ENCODE measurements around the gene OSBPL7. TPM values are rescaled to one million over a fixed set of nuclear protein-coding genes. Genes with fewer than 3 reads are reported as not detected.

The OSBPL7 gene
- total RNA-seq, 6 experiments from 2014 or later: 0.62 to 2.2 (median 1.4) TPM

DNA sequence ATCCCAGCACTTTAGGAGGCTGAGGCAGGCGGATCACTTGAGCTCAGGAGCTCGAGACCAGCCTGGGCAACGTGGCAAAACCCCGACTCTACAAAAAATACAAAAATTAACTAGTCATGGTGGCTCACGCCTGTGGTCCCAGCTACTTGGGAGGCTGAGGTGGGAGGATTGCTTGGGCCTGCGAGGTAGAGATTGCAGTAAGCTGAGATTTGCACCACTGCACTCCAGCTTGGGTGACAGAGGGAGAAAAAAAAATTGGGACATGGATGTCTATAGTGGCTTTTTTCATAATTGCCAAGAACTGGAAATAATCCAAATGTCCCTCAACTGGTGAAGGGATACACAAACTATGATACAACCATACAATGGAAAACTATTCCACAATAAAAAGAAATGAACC, 28.6 kb downstream of the OSBPL7 start:
- peaks cover 7 to 17% of the 10 kb centered on the region in 2 donors for H3K27me3 ChIP-seq
- intact Hi-C loops (cut with DNase I): no loop called here
- TF ChIP-seq, protein P1, sequence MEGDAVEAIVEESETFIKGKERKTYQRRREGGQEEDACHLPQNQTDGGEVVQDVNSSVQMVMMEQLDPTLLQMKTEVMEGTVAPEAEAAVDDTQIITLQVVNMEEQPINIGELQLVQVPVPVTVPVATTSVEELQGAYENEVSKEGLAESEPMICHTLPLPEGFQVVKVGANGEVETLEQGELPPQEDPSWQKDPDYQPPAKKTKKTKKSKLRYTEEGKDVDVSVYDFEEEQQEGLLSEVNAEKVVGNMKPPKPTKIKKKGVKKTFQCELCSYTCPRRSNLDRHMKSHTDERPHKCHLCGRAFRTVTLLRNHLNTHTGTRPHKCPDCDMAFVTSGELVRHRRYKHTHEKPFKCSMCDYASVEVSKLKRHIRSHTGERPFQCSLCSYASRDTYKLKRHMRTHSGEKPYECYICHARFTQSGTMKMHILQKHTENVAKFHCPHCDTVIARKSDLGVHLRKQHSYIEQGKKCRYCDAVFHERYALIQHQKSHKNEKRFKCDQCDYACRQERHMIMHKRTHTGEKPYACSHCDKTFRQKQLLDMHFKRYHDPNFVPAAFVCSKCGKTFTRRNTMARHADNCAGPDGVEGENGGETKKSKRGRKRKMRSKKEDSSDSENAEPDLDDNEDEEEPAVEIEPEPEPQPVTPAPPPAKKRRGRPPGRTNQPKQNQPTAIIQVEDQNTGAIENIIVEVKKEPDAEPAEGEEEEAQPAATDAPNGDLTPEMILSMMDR (IDR thresholded peaks at IDR 0.05): no peak
- TF ChIP-seq POLR2A (IDR thresholded peaks at IDR 0.05): no peak
- H3K4me3 ChIP-seq: no peak overlapping the region
- DNase-seq: no peak
- no peak for ATAC-seq
- 43% methylated on average over 6 of the region's 6 CpGs for WGBS (ENCODE audit: insufficient coverage, low coverage, low lambda C conversion rate, missing lambda C conversion rate)
- H3K4me1 ChIP-seq: no peaks in the 10 kb centered on the region
- no peaks in the 10 kb centered on the region for H3K36me3 ChIP-seq
- H3K27ac ChIP-seq: no peak overlapping the region
- H3K9me3 ChIP-seq: no peaks in the 10 kb centered on the region

DNA sequence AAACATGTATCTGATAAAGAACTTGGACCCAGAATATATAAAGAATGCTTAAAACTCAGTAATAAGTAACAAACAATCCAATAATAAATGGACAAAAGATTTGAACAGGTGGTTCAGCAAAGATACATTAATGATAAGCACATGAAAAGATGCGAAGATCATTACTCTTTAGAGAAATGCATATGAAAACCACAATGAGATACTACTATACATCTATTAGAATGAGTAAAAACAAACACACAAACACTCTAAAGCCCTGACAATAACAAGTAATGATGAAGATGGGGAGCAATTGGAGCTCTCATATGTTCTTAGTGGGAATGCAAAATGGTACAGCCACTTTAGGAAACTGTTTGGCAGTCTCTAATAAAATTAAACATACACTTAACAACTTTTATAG, 29.1 kb downstream of the OSBPL7 start:
- WGBS (ENCODE audit: insufficient coverage, low coverage, low lambda C conversion rate, missing lambda C conversion rate): 63% methylated on average over 1 of the region's 1 CpG
- TF ChIP-seq POLR2A (IDR thresholded peaks at IDR 0.05): no peak
- Histone ChIP-seq H3K4me3 (no peak overlapping the region), H3K27ac (no peak overlapping the region), H3K4me1 (no peaks in the 10 kb centered on the region), H3K36me3 (no peaks in the 10 kb centered on the region), H3K27me3 (peaks cover 7 to 17% of the 10 kb centered on the region in 2 donors), H3K9me3 (no peaks in the 10 kb centered on the region)
- no peak for ATAC-seq
- DNase-seq: no peak
- intact Hi-C loops (cut with DNase I): no loop called here

DNA sequence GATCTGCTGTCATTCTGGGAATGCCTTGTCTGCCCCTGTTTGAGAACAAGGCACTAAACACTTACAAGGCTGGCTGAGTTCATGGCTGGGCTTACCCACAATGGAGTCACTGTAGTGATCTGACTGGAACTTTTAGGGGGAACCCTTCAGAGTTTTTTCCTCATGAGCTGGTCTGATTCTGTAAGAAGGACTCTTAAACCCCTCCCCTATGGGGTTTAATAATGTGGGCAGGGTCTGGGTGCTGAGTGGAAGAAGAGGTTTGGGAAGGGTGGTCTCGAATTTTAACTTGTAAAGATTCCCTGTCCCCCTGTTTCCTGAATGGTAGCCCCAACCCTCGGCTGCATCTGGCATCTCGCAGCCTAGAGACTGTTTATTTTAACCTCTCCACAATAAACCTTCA, 30.6 kb downstream of the OSBPL7 start:
- Histone ChIP-seq H3K36me3 (no peaks in the 10 kb centered on the region), H3K4me3 (no peak overlapping the region), H3K4me1 (no peaks in the 10 kb centered on the region), H3K9me3 (no peaks in the 10 kb centered on the region), H3K27me3 (peaks cover 7 to 17% of the 10 kb centered on the region in 2 donors), H3K27ac (no peak overlapping the region)
- intact Hi-C loops (cut with DNase I): no loop called here
- TF ChIP-seq, protein P1 (IDR thresholded peaks at IDR 0.05): no peak
- TF ChIP-seq POLR2A (IDR thresholded peaks at IDR 0.05): no peak
- no peak for DNase-seq
- 32% methylated on average over 3 of the region's 3 CpGs for WGBS (ENCODE audit: insufficient coverage, low coverage, low lambda C conversion rate, missing lambda C conversion rate)
- no peak for ATAC-seq

DNA sequence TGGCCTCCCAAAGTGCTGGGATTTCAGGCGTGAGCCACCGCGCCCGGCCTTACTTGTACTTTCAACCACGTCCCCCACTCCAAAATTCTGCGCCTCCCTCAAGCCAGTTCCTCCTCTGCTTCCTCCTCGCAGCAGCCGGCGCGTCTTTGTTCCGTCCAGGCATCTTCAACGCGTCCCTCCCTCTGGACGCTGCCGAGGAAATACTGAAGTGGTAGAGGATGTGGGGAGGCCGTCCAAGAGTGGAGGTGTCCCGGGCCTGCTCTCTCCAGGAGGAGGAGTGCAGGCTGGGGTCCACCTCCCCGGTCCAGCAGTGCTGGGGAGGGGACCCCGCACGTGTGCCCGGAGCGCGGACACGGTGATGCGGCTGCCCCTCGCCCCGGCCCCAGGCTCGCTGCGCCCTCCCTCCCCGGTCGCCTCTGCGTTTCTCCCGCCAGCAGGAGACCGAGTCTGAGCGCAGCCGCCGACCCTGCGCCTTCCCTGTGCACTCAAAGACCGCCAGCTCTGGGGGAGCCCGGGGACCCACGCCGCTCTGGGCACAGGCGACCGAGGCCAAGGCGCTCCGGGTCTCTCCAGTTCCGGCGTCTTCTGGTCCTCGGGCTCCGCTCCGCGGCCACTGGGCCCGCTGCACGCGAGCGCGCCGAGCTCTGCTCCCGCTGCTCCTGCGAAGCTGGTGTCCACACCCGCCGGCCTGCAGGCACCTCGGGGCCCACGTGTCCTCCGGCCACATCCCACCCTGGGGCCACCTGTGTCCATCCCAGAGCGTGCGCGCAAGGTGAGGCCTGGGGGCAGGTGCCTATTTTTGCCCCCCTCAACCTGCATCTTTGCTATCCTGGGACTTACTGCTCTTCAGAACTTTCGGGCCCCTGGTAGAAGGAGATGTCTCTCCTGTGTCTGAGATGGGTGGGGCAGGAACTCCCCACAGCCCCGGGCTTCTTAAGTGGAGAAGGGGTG, 31.7 kb downstream of the OSBPL7 start:
- TF ChIP-seq POLR2A (IDR thresholded peaks at IDR 0.05): no peak
- TF ChIP-seq, protein P1 (IDR thresholded peaks at IDR 0.05): peak; percentile 32 to 44 (median 35)
- 3% methylated on average over 41 of the region's 70 CpGs for WGBS (ENCODE audit: insufficient coverage, low coverage, low lambda C conversion rate, missing lambda C conversion rate)

DNA sequence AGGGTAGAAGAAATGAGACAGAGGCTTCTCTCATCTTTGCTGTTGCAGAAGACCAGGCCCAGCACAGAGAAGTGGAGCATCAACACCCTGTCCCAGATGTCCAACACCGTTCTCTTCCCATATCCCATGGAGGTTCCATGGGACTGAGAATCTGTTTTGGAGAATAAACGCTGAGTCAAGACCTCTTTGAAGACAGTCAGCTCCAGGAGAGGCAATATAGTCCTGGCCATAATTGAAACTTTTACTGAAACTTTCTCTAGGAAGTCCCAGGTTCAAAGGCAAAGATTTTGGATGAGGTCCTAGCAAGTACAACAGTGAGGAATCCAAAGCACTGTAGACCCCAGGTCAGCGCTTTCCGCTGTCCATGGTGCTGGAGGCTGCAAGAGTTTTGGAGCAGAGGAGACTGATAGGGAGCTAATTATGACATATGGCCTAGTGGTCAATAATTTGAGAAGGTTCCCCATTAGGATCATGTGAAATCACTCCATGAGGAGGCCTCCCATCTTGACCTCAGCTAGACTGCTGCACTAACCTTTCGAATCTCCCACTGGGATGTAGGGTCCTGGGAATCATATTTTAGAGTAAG, 36.0 kb downstream of the OSBPL7 start:
- DNase-seq (no peak), ATAC-seq (no peak)
- 20% methylated on average over 5 of the region's 5 CpGs for WGBS (ENCODE audit: insufficient coverage, low coverage, low lambda C conversion rate, missing lambda C conversion rate)
- TF ChIP-seq, protein P1 (IDR thresholded peaks at IDR 0.05): no peak
- no peak for TF ChIP-seq POLR2A (IDR thresholded peaks at IDR 0.05)
- H3K27me3 ChIP-seq: peaks cover 6 to 16% of the 10 kb centered on the region in 2 donors
- H3K36me3 ChIP-seq: no peaks in the 10 kb centered on the region
- no peak overlapping the region for H3K27ac ChIP-seq
- no peak overlapping the region for H3K4me3 ChIP-seq
- no peaks in the 10 kb centered on the region for H3K9me3 ChIP-seq
- intact Hi-C loops (cut with DNase I): no loop called here
- H3K4me1 ChIP-seq: no peaks in the 10 kb centered on the region

More for the DNA sequence above, 31.7 kb downstream of the OSBPL7 start:
- Histone ChIP-seq H3K4me3 (peak overlapping the region in 2 of 3 donors; percentile 15 to 18), H3K9me3 (no peaks in the 10 kb centered on the region), H3K27me3 (peaks cover 7 to 17% of the 10 kb centered on the region in 2 donors), H3K27ac (no peak overlapping the region), H3K36me3 (no peaks in the 10 kb centered on the region), H3K4me1 (no peaks in the 10 kb centered on the region)
- intact Hi-C loops (cut with DNase I): no loop called here
- DNase-seq (peak in 1 of 3 donors; percentile 56), ATAC-seq (peak; percentile 76 to 95 (median 90))
